Activated CD8-positive, alpha-beta T cell treated with anti-CD3 and anti-CD28 coated beads for 36 hours (primary cell): ENCODE results near the gene FAM110D. TPM values are rescaled to one million over a fixed set of nuclear protein-coding genes. Genes with fewer than 3 reads are reported as not detected.

Experiments used
- ATAC-seq: fragments of 200-7000 bp; cut with Tn5 transposase; one replicate; pipeline ENCODE4 v1.10.0; 2021; ENCODE audit warnings: mild to moderate bottlenecking, moderate library complexity
- CTCF ChIA-PET: fragments of 350-600 bp; sonication (Branson Sonifier 250); formaldehyde crosslinking; loops from one replicate; lab custom pipeline; 2021; ENCODE audit warnings: antibody characterized with exemption; lab: Charles Lee
- POLR2A ChIA-PET: fragments of 350-600 bp; sonication (Branson Sonifier 250); formaldehyde crosslinking; loops from one replicate; lab custom pipeline; 2021; ENCODE audit warnings: antibody characterized with exemption; lab: Charles Lee
- DNase-seq: peaks from one replicate; pipeline ENCODE4 v3.0.0-alpha.2; 2020
- H3K27ac Mint-ChIP-seq: one replicate; pipeline ENCODE4 v1.8.0; 2021; ENCODE audit warnings: mild to moderate bottlenecking, mixed read lengths
- H3K27me3 Mint-ChIP-seq: one replicate; pipeline ENCODE4 v1.8.0; 2021; ENCODE audit warnings: mixed read lengths
- H3K36me3 Mint-ChIP-seq: one replicate; pipeline ENCODE4 v1.8.0; 2021; ENCODE audit warnings: low read depth, mixed read lengths
- H3K4me1 Mint-ChIP-seq: one replicate; pipeline ENCODE4 v1.8.0; 2021; ENCODE audit warnings: low read depth, mixed read lengths
- H3K4me3 Mint-ChIP-seq: one replicate; pipeline ENCODE4 v1.8.0; 2021; ENCODE audit warnings: mild to moderate bottlenecking, moderate library complexity, mixed read lengths
- H3K9me3 Mint-ChIP-seq: one replicate; pipeline ENCODE4 v1.8.0; 2021; ENCODE audit warnings: mixed read lengths
- CTCF ChIP-seq: fragments of 200-600 bp; IDR thresholded peaks from one replicate; pipeline ENCODE4 v1.8.0; 2022; ENCODE audit warnings: antibody characterized with exemption, mild to moderate bottlenecking
- intact Hi-C: fragments of 100-400 bp; cut with micrococcal nuclease; formaldehyde crosslinking; loops from one replicate; pipeline ENCODE4 v1.10.0; 2022
- total RNA-seq, 2 experiments: library from RNA; stranded (reverse); gene quantifications; one replicate each; pipeline ENCODE4 v1.2.3, GENCODE V29; 2021

The FAM110D gene
- total RNA-seq, 2 experiments from 2014 or later: not detected

DNA sequence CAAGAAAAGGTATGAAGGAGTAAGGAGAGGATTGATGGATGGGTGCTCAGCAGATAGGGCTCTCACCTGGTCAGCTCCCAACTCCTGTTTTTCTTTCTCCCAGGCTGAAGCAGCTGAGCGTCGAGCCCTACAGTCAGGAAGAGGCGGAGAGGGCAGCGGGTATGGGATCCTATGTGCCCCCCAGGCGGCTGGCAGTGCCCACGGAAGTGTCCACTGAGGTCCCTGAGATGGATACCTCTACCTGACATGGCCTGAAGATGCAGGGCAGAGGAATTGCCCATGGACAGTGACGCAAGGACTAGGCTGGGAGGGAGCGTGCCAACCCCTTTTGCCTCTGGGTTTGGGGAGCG, 11.6 kb downstream of the FAM110D start:
- TF ChIP-seq CTCF: no peak
- ChIA-PET POLR2A (interaction anchor here (0.8 to 1.3 kb wide), 5 partner anchors 12 to 355 kb away, joined by 3 to 4 read pairs (median 3); partner anchors contain the start of gene FAM110D), CTCF (interaction anchor here (0.6 to 6.2 kb wide), 35 partner anchors 9 to 262 kb away, joined by 3 to 77 read pairs (median 5); partner anchors contain the start of genes CATSPER4, CEP85 and DHDDS)
- no peaks in the 10 kb centered on the region for H3K9me3 Mint-ChIP-seq
- DNase-seq (no peak), ATAC-seq (no peak)
- H3K27me3 Mint-ChIP-seq: no peaks in the 10 kb centered on the region
- H3K27ac Mint-ChIP-seq: peak overlapping the region; percentile 90
- peaks cover 11% of the 10 kb centered on the region for H3K4me1 Mint-ChIP-seq
- peaks cover 10% of the 10 kb centered on the region for H3K36me3 Mint-ChIP-seq
- intact Hi-C loops: no loop called here
- H3K4me3 Mint-ChIP-seq: peak overlapping the region; percentile 91

- Mint-ChIP-seq H3K27me3 (no peaks in the 10 kb centered on the region), H3K36me3 (peaks cover 10% of the 10 kb centered on the region), H3K9me3 (no peaks in the 10 kb centered on the region), H3K27ac (peak within 1 kb of the TSS; percentile 49), H3K4me1 (peaks cover 11% of the 10 kb centered on the region), H3K4me3 (peak within 1 kb of the TSS; percentile 91)
- TF ChIP-seq CTCF: no peak
- no peak for ATAC-seq
- intact Hi-C loops: no loop called here
- POLR2A ChIA-PET: interaction anchor here (0.8 to 1.0 kb wide), 2 partner anchors 9 to 38 kb away, joined by 3 read pairs; no protein-coding TSS in a partner anchor
- DNase-seq: no peak
- CTCF ChIA-PET: interaction anchor here (1.0 to 6.2 kb wide), 6 partner anchors 27 to 150 kb away, joined by 3 to 77 read pairs (median 6); partner anchors contain the start of gene CEP85
These were observed 12.5 kb downstream of the FAM110D start, which contains the start of gene ZNF593OS for GRCh38 chr1:26171084-26172072. Gene ZNF593OS (minus strand): TSS chr1:26171832. CDS start chr1:26171661, 171 bp downstream.

- ChIA-PET CTCF (interaction anchor here (1.2 kb wide), 1 partner anchor 145 kb away, joined by 4 read pairs; no protein-coding TSS in a partner anchor), POLR2A (interaction anchor here (0.7 kb wide), 1 partner anchor 119 kb away, joined by 3 read pairs; no protein-coding TSS in a partner anchor)
- no peak overlapping the region for H3K27ac Mint-ChIP-seq
- H3K4me3 Mint-ChIP-seq: no peak overlapping the region
- intact Hi-C loops: no loop called here
- H3K9me3 Mint-ChIP-seq: no peaks in the 10 kb centered on the region
- DNase-seq (no peak), ATAC-seq (no peak)
- peaks cover 8% of the 10 kb centered on the region for H3K36me3 Mint-ChIP-seq
- H3K27me3 Mint-ChIP-seq: no peaks in the 10 kb centered on the region
- peaks cover 10% of the 10 kb centered on the region for H3K4me1 Mint-ChIP-seq
- no peak for TF ChIP-seq CTCF
These were observed 16.5 kb downstream of the FAM110D start for GRCh38 chr1:26175346-26175745.

DNA sequence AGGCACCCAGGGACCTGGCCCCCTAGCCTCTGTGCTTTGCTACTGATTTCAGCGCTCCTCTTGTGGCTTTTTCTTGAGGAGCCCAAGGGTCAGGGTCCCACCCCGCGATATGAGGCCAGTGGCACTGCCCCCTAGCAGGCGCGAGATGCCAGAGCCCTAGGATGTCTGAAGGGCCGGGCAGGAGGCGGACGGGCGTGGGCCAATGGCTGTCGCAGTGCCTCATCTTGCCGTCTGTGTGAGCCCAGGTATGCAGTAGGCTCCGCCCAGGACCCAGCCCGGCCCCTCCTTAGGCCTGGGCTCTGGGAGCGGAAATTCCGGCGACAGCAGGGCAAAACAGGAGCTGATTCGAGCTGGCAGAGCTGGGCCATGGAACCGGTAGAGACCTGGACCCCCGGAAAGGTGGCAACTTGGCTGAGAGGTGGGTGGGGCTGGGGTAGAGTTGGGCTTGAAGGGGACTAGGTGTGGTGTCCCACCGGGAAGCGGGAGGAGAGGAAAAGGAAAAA, 18.4 kb downstream of the FAM110D start, which contains the start of gene CNKSR1:
Gene CNKSR1, plus strand, starts transcription at position 310 of the 503 bp plus-strand sequence. Its CDS starts 57 bp downstream, at position 367.
- POLR2A ChIA-PET: no interaction called here
- CTCF ChIA-PET: interaction anchor here (1.0 kb wide), 1 partner anchor 187 kb away, joined by 3 read pairs; no protein-coding TSS in a partner anchor

More for the DNA sequence above, 18.4 kb downstream of the FAM110D start, which contains the start of gene CNKSR1:
- peak; percentile 30 for ATAC-seq
- no peak for TF ChIP-seq CTCF
- no peaks in the 10 kb centered on the region for H3K9me3 Mint-ChIP-seq
- H3K4me1 Mint-ChIP-seq: no peaks in the 10 kb centered on the region
- intact Hi-C loops: no loop called here
- no peak for DNase-seq
- H3K4me3 Mint-ChIP-seq: no peak within 1 kb of the TSS
- H3K27ac Mint-ChIP-seq: no peak within 1 kb of the TSS
- H3K36me3 Mint-ChIP-seq: peaks cover 1% of the 10 kb centered on the region
- H3K27me3 Mint-ChIP-seq: no peaks in the 10 kb centered on the region
